Erythroblast (primary cell): Measurements from ENCODE around the gene SNRNP70.

Experiments
- GATA1 ChIP-seq: IDR thresholded peaks from 2 replicates; pipeline ENCODE4 v1.6.1; 2011; ENCODE audit warnings: low read depth, mild to moderate bottlenecking, control low read depth, low read length, moderate library complexity
- POLR2A ChIP-seq: IDR thresholded peaks from 2 replicates; pipeline ENCODE4 v1.6.1; 2011; ENCODE audit warnings: mild to moderate bottlenecking, low read length

DNA sequence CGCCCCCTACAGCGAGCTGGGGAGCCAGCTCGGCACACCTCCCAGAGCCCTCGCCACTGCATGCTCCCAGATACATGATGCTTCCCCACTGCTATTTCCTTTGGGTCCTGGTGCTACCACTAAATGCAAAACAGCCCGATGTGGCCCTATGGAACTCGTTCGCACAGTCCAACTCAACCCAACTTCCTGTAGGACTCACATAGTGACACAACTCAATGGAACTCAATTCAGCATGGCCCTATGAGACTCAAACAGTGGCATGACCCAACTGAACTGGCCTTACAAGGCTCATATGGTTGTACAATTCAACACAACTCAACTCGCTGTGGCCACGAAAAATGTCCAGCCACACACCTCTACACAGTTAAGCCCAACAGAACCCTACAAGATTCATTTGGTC is 16.2 kb upstream of the SNRNP70 start:
- no peak for TF ChIP-seq POLR2A
- no peak for TF ChIP-seq GATA1
